Kidney epithelial cell (primary cell): ENCODE results near the gene UBR4. TPM values are rescaled to one million over a fixed set of nuclear protein-coding genes. Genes with fewer than 3 reads are reported as not detected.

Experiments used
- DNase-seq: peaks from one replicate; pipeline ENCODE4 v3.0.0-alpha.2; 2010; ENCODE audit warnings: low read depth
- H3K27me3 ChIP-seq: 2 replicates; pipeline ENCODE4 v1.6.0; 2011; ENCODE audit warnings: low read length; ENCODE audit not compliant: control insufficient read depth, insufficient read depth
- H3K36me3 ChIP-seq: 2 replicates; pipeline ENCODE4 v1.5.1; 2011; ENCODE audit warnings: low read length; ENCODE audit not compliant: control insufficient read depth, insufficient read depth
- H3K4me3 ChIP-seq: 2 replicates; pipeline ENCODE4 v1.5.1; 2011; ENCODE audit warnings: low read depth, mild to moderate bottlenecking, control low read depth, low read length
- total RNA-seq: library from RNA; depleted of rRNA; stranded (reverse); fragments of >200 nt; gene quantifications from 2 replicates; pipeline ENCODE4 v1.2.3, GENCODE V29; 2015
- TF ChIP-seq, protein P1 (sequence below): IDR thresholded peaks from 2 replicates; pipeline ENCODE4 v1.5.1; 2011; ENCODE audit warnings: mild to moderate bottlenecking, moderate library complexity, low read length, control low read depth, inconsistent platforms; ENCODE audit not compliant: insufficient read depth, poor library complexity, severe bottlenecking

Gene UBR4
- total RNA-seq, 1 donor from 2014 or later = 125 TPM

DNA sequence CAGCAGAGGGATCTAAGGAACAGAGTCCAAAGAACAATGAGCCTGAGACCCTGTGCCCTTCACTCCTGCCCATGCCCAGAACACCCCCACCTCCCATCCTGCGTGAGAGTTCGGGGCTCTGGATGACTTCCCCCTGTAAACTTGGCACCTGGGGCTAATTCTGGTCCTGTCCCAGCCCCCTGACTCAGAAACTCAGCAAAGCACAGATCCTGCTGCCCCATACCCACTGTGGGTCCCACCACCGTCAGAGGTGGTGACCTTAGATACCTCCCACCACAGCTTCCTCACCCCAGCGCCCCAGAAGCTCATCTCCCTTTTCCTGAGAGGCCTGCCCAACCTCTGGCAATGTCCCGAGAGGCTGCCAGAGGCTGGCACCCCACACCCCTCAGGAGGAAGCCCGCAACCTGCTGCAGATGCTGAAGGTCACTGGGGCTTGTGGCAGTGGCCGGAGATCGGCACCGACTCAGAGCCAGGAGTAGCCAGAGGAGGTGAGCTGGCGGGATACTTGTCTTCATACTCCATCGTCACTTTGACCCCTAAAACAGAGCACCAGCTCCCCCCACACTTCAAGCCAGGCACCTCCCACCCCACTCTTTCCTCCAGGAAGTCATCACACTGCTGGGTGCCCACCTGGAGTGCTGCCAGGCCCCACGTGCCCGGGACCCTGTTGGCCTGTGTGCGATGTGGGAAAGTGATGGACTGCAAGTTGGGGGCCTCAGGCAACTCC lies 142.0 kb downstream of the UBR4 start:
- Histone ChIP-seq H3K4me3 (no peak overlapping the region), H3K27me3 (no peaks in the 10 kb centered on the region), H3K36me3 (no peaks in the 10 kb centered on the region)
- DNase-seq = no peak
- TF ChIP-seq, protein P1, sequence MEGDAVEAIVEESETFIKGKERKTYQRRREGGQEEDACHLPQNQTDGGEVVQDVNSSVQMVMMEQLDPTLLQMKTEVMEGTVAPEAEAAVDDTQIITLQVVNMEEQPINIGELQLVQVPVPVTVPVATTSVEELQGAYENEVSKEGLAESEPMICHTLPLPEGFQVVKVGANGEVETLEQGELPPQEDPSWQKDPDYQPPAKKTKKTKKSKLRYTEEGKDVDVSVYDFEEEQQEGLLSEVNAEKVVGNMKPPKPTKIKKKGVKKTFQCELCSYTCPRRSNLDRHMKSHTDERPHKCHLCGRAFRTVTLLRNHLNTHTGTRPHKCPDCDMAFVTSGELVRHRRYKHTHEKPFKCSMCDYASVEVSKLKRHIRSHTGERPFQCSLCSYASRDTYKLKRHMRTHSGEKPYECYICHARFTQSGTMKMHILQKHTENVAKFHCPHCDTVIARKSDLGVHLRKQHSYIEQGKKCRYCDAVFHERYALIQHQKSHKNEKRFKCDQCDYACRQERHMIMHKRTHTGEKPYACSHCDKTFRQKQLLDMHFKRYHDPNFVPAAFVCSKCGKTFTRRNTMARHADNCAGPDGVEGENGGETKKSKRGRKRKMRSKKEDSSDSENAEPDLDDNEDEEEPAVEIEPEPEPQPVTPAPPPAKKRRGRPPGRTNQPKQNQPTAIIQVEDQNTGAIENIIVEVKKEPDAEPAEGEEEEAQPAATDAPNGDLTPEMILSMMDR = no peak

DNA sequence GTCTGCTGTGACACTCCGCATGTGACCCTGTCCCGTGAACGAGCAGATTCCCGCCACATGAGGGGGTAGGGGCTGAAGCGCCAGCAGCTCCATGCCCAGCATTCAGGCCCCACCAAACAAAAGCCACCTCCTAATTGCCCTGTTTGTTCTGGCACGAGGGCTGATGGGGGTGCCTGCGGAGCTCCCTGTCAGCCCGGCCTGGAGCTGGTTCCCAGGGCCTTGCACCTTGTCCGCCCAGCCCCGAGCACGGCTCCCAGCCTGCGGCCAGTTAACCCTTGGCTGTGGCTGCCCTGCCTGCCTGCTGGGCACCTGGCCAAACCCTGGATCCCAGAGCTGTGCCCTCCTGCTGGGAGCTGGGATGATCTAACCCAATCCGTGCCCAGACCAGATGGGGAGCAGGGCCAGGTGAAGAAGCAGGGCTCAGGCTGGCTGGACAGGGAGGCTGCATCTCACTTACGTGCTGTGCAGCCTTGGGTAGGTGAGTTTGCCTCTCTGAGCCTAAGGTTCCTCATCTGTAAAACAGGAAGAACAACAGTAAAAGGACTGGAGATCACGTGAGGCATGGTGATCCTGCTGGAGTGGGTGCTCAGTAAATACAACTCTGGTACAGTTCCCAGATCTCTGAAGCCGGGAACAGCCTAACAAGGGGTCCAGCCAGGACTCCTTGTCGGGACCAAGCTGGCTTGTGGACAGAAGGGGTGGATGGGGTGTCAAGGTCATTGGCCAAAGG lies 142.7 kb downstream of the UBR4 start:
- H3K27me3 ChIP-seq = no peaks in the 10 kb centered on the region
- no peak overlapping the region for H3K4me3 ChIP-seq
- TF ChIP-seq, protein P1 = no peak
- DNase-seq = no peak
- no peaks in the 10 kb centered on the region for H3K36me3 ChIP-seq

DNA sequence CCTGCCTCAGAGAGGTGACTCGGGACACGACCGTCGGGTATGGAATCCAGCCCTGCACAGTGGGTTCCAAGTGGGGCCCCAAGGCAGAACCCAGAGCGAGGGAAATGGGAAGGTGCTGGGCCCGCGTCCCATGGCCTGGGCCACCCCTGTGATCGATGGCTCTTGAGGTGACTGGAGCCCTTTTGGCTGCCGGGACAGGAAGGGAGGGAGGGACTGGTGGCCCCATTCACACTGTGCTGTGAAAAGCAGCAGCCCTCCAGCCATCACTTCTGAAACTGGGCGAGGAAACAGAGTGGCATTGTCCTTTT lies 143.2 kb downstream of the UBR4 start:
- no peak overlapping the region for H3K4me3 ChIP-seq
- TF ChIP-seq, protein P1 = no peak

DNA sequence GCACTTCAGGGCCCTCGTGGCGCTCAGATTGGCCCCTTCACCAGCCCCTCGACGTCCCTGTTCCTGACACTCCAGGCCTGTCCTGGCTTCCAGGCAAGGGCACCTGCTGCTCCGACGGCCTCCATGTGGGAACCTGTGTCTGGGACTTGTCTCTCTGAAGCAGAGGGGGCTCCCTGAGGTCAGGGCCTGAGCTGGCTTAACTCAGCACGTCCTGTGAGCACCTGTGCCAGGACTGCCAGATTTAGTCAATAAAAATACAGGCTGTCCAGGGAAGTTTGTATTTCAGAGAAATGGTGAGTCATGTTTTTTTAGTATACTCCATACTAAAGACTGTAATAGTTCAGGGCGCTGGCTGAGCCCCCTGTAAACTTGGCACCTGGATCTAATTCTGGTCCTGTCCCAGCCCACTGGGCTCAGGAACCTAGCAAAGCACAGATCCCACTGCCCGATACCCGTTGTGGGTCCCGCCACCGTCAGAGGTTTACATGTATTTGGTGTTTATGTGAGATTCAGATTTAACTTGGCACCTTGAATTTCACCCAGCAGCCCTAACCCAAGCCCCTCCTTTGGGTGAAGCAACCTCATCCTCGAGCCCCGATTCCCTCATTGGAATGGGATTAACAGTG lies 143.7 kb downstream of the UBR4 start:
- TF ChIP-seq, protein P1 = no peak
- H3K27me3 ChIP-seq = no peaks in the 10 kb centered on the region
- no peak for DNase-seq
- no peaks in the 10 kb centered on the region for H3K36me3 ChIP-seq
- no peak overlapping the region for H3K4me3 ChIP-seq

More for the DNA sequence above, 143.2 kb downstream of the UBR4 start:
- H3K27me3 ChIP-seq = no peaks in the 10 kb centered on the region
- no peak for DNase-seq
- H3K36me3 ChIP-seq = no peaks in the 10 kb centered on the region

DNA sequence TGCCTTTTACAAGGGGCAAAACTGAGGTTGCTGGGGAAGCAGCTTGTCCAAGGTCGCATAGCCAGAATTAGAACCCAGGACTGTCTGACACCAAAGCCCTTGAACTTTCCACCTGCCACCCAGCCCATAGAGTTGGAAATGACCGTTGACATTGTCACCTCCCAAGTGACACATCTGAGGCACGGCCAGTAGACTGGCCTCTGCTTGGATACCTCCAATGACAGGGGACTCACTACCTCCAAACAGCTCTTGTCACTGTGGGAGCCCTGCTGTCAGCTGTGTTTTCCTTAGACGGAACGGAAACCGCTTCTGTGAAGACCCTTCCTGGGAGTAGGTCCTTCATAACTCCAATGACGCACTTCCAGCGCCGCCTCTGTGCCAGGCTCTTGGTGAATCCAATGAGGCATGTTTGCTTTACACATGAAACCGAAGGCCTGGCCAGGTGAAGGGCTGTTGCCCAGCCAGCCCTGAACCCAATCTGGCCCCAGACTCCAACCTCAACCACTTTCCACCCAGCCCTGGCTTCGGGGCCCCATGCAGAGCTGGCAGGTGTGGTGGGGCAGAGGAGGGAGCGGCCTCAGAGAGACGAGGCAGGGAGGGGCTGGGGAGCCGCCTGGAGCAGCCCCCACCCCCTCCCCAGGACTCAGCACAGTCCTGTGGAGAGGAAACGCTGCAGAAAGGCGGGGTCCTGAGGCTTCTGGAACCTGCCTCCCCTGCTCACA lies 144.4 kb downstream of the UBR4 start:
- Histone ChIP-seq H3K36me3 (no peaks in the 10 kb centered on the region), H3K4me3 (no peak overlapping the region), H3K27me3 (no peaks in the 10 kb centered on the region)
- TF ChIP-seq, protein P1 = no peak
- no peak for DNase-seq
